ENCODE measurements around the gene CHST1. TPM values are rescaled to one million over a fixed set of nuclear protein-coding genes. Genes with fewer than 3 reads are reported as not detected.

Gene CHST1, protein sequence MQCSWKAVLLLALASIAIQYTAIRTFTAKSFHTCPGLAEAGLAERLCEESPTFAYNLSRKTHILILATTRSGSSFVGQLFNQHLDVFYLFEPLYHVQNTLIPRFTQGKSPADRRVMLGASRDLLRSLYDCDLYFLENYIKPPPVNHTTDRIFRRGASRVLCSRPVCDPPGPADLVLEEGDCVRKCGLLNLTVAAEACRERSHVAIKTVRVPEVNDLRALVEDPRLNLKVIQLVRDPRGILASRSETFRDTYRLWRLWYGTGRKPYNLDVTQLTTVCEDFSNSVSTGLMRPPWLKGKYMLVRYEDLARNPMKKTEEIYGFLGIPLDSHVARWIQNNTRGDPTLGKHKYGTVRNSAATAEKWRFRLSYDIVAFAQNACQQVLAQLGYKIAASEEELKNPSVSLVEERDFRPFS
- not detected for total RNA-seq
- total RNA-seq (2013) = not detected

- ATAC-seq (peak; percentile 29 to 75 (median 70)), DNase-seq (peak in 1 of 2 donors; percentile 13)
- under 1% methylated on average over 88 of the region's 96 CpGs for WGBS (ENCODE audit: insufficient coverage)
- TF ChIP-seq, protein P1, sequence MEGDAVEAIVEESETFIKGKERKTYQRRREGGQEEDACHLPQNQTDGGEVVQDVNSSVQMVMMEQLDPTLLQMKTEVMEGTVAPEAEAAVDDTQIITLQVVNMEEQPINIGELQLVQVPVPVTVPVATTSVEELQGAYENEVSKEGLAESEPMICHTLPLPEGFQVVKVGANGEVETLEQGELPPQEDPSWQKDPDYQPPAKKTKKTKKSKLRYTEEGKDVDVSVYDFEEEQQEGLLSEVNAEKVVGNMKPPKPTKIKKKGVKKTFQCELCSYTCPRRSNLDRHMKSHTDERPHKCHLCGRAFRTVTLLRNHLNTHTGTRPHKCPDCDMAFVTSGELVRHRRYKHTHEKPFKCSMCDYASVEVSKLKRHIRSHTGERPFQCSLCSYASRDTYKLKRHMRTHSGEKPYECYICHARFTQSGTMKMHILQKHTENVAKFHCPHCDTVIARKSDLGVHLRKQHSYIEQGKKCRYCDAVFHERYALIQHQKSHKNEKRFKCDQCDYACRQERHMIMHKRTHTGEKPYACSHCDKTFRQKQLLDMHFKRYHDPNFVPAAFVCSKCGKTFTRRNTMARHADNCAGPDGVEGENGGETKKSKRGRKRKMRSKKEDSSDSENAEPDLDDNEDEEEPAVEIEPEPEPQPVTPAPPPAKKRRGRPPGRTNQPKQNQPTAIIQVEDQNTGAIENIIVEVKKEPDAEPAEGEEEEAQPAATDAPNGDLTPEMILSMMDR (IDR thresholded peaks at IDR 0.05) = no peak
- Mint-ChIP-seq H3K36me3 (no peaks in the 10 kb centered on the region), H3K27ac (peak within 1 kb of the TSS in 1 of 2 donors; percentile 27), H3K4me3 (peak within 1 kb of the TSS; percentile 85), H3K4me1 (peaks cover 0 to 5% of the 10 kb centered on the region in 2 donors), H3K27me3 (ENCODE audit: low read depth in 2 of 2) (peaks cover 38 to 49% of the 10 kb centered on the region in 2 donors), H3K9me3 (no peaks in the 10 kb centered on the region)
- Histone ChIP-seq H3K27ac (ENCODE audit: low read length) (no peak within 1 kb of the TSS), H3K4me1 (ENCODE audit: control insufficient read depth, insufficient read depth, low read length) (peaks cover 10% of the 10 kb centered on the region), H3K4me3 (ENCODE audit: low read length) (no peak within 1 kb of the TSS), H3K36me3 (ENCODE audit: control insufficient read depth, insufficient read depth, low read length) (no peaks in the 10 kb centered on the region), H3K9me3 (ENCODE audit: control insufficient read depth, insufficient read depth, low read length) (no peaks in the 10 kb centered on the region), H3K27me3 (ENCODE audit: control insufficient read depth, insufficient read depth, low read length) (peaks cover 24% of the 10 kb centered on the region)
- intact Hi-C loops (cut with micrococcal nuclease) = no loop called here
Observed at GRCh38 chr11:45665206-45665932, at the start of gene CHST1. Gene CHST1, minus strand, starts transcription at chr11:45665622. Its CDS starts 14,699 bp downstream, at chr11:45650923.

DNA sequence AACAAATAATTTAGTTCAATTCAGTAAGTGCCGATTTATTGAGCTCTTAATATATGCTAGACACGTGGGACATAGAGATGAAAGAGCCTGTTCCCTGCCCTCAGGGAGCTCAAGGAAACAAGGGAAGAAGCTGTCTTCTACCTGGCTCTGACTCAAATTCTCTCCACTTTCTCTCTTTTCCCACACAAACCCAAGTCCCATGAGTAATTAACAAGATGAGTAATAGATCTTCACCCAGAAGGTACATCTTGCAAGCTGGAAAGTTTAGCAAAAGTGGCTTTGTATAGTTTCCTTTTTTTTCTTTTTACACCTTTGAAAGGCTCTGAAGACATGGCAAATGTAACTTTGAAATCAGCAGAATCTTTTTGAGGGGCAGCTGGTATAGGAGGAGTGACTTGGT lies 48.2 kb upstream of the CHST1 start:
- Mint-ChIP-seq H3K27me3 (ENCODE audit: low read depth in 2 of 2) (peaks cover 31 to 62% of the 10 kb centered on the region in 2 donors), H3K36me3 (no peaks in the 10 kb centered on the region), H3K27ac (no peak overlapping the region), H3K4me3 (no peak overlapping the region), H3K9me3 (no peaks in the 10 kb centered on the region), H3K4me1 (no peaks in the 10 kb centered on the region)
- Histone ChIP-seq H3K27me3 (ENCODE audit: control insufficient read depth, insufficient read depth, low read length) (no peaks in the 10 kb centered on the region), H3K27ac (ENCODE audit: low read length) (no peak overlapping the region), H3K9me3 (ENCODE audit: control insufficient read depth, insufficient read depth, low read length) (no peaks in the 10 kb centered on the region), H3K36me3 (ENCODE audit: control insufficient read depth, insufficient read depth, low read length) (no peaks in the 10 kb centered on the region), H3K4me1 (ENCODE audit: control insufficient read depth, insufficient read depth, low read length) (no peaks in the 10 kb centered on the region), H3K4me3 (ENCODE audit: low read length) (no peak overlapping the region)
- ATAC-seq (no peak), DNase-seq (no peak)
- WGBS (ENCODE audit: insufficient coverage) = 94% methylated on average over 2 of the region's 2 CpGs
- TF ChIP-seq, protein P1 (IDR thresholded peaks at IDR 0.05) = no peak
- intact Hi-C loops (cut with micrococcal nuclease) = no loop called here

DNA sequence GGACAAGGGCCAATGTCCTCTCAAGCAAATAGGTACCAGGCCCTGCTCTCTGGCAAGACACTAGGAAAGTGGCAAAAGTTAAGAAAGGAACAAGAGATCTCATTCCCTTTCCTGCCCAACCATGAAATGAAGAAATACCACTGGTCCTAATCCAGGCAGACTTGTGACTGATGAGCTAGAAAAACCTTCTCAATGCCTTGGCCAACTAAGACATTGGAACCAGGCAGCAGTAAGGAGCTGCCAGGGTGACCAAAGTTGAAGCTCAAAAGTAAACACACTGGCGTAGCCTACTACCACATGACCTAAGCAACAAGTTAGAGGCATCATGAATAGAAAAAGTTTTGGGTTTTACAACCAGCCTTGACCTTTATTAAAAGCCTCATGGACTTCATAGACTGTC lies 45.1 kb upstream of the CHST1 start:
- WGBS (ENCODE audit: insufficient coverage) = 75% methylated on average over 1 of the region's 1 CpG
- H3K27me3 ChIP-seq (ENCODE audit: control insufficient read depth, insufficient read depth, low read length) = no peaks in the 10 kb centered on the region
- ATAC-seq (no peak), DNase-seq (no peak)
- no peaks in the 10 kb centered on the region for H3K9me3 ChIP-seq (ENCODE audit: control insufficient read depth, insufficient read depth, low read length)
- H3K27ac ChIP-seq (ENCODE audit: low read length) = no peak overlapping the region
- Mint-ChIP-seq H3K27ac (no peak overlapping the region), H3K4me3 (no peak overlapping the region), H3K36me3 (no peaks in the 10 kb centered on the region), H3K9me3 (no peaks in the 10 kb centered on the region), H3K27me3 (ENCODE audit: low read depth in 2 of 2) (peaks cover 47 to 74% of the 10 kb centered on the region in 2 donors), H3K4me1 (no peaks in the 10 kb centered on the region)
- H3K36me3 ChIP-seq (ENCODE audit: control insufficient read depth, insufficient read depth, low read length) = no peaks in the 10 kb centered on the region
- no peak overlapping the region for H3K4me3 ChIP-seq (ENCODE audit: low read length)
- intact Hi-C loops (cut with micrococcal nuclease) = no loop called here
- TF ChIP-seq, protein P1 (IDR thresholded peaks at IDR 0.05) = no peak
- H3K4me1 ChIP-seq (ENCODE audit: control insufficient read depth, insufficient read depth, low read length) = no peaks in the 10 kb centered on the region
